Stimulated activated CD4-positive, alpha-beta T cell treated with anti-CD3 and anti-CD28 coated beads, Interleukin-15, amount 100 ng/mL, for 1 hour (primary cell): ENCODE results near the gene STK26.
"Not testable (repeated sequence)": the region's sequence is repeated elsewhere in the genome, so short reads cannot be mapped to it uniquely, and the experiment has no call there.

Experiments used
- DNase-seq, 2 donors: peaks; one replicate each; pipeline ENCODE4 v3.0.0-alpha.2; 2020; ENCODE audit warnings: low read depth in 1 of 2, low spot score in 1 of 2

Gene STK26

DNA sequence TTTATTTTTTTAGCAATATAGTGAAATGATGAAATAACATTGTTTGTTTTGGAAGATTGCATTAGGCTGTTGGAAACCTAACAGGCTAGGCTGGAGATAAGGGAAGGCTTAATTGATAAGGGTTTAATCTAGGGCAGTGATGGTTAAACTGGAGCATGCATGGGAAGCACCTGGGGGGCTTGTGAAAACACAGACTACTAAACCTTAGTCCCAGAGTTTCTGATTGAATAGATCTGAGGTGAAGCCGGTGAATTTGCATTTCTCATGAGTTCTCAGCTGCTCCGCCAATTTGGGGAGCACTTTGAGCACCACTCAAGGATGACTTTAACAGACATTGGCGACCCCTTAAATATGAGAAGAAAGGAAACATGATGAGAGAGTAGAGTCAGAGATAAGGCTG, 11.5 kb downstream of the STK26 start:
- no peak for DNase-seq

DNA sequence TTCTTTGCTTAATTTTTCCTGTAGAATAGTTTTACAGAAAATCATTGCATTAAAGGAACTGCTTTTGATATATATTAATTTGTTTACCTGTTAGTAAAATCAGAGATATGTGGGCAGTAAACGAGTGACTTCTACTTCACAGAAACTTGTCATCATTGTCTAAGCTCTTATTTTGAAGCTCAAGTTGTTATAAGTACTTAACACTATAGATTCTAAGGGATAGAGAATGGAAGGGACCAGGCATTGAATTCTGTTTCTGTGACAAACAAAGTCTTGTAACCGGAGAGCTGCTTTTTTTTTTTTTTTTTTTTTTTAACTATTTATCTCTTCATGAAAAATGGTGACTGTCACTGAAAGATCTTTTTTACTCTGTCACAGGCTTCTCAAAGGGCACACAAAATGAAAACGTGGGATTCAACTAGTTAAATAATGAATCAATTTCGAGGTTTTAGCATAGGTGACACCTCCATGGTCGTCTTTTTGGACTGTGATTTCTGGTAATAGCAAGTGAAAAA, 14.4 kb downstream of the STK26 start:
- no peak for DNase-seq

DNA sequence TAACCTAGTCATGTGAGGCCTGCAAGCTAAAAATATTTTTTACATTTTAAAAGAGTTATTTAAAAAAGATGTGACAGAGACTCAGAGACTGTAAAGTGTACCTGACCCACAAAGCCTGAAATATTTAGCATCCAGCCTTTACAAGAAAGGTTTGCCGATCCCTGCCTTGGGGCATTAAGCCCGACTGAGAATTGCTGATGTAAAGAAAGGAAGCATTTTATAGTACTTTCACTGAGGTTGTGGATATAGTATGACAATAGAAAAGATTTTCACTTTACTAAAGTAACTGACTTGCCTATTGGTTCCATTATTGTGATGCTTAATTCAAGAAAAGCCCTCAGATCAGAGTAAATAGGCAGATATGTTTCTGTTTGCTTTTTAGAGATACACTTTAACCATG, 17.0 kb downstream of the STK26 start:
- DNase-seq: no peak

DNA sequence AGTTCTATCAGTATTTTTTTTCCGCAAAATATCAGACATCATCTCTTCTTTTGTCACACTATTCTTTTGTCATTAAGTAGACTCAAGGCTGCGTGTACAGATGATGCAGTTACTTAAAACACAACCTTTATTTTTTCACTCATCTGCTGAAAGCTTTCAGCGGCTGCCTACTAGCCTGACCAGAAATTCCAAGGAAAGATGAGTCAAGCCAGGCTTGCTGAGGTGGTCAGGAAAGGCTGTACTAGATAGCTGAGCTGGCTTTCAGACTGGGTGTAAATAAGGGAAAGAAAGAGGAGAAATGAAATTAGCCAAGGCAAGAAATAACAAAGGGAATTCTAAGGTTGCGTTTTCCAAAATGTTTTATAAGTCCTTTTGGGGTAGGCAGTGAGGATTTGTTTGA, 17.9 kb downstream of the STK26 start:
- DNase-seq: no peak

- no peak for DNase-seq
Measured at GRCh38 chrX:132043977-132044376, 20.9 kb downstream of the STK26 start.

DNA sequence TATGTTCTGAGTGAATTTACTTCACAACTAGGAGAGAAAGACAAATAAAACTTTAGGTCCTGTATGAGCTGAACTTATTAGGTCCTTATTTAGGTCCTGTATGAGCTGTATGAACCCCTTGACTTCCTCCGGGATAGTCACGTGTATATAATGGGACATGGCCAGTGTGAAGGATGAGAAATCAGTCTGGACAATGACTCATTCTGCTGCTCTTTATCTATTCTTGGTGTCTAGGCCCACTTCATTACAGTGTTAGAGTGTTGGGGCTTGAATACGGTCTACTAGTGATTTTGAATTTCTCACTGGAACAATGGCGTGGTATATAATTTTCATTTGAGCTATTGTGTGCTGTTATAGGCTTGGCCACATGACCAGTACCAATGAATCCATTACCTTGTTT, 21.9 kb downstream of the STK26 start:
- no peak for DNase-seq

- no peak for DNase-seq
Measured at GRCh38 chrX:132045456-132045855, 22.4 kb downstream of the STK26 start.

DNA sequence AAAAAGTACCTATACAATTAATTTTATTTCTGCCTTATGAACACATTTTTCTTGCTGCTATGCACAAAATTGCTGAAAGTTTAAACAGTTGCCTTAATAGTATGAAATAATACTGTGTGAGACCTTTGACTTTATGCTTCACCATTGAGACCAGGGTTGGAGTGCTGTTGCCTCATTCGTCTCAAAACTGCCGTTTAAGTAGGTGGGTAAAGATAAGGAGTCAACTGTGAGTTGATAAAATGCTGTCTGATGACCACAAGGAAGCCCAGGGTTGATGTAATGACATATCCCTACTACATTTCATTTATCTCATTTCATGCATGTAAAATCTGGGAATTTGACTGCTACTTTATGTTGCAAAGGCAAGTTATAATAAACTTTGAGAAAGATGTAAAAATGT, 23.4 kb downstream of the STK26 start:
- DNase-seq: no peak

DNA sequence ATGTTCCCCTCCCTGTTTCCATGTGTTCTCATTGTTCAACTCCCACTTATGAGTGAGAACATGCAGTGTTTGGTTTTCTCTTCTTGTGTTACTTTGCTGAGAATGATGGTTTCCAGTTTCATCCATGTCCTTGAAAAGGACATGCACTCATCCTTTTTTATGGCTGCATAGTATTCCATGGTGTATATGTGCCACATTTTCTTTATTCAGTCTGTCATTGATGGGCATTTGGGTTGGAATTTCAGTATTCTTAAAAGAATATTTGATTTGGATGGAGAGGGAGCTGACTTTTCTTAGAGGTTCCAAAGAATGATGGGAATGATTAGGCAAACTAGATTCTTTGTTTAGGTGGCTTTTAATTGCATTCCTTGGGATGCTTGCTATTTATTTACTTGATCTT, 28.7 kb downstream of the STK26 start:
- not testable (repeated sequence) for DNase-seq

DNA sequence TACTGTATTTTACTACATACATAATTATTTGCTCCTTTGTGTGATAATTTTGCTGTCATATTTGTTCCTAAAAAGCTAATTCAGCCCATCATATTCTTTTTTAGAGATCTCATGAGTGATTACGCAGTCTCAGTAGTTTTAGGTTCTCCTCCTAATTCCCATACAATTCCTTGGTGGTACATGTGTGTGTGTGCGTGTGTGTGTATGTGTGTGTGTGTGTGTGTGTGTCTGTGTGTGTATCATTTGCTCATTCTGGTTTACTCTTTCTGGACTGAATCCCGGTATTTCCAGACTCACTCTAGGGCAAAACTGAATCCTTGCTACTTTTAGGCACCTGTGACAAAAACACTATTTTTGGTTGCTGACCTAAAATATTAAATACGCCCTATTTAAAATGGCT, 34.9 kb downstream of the STK26 start:
- DNase-seq: no peak

- DNase-seq: no peak
Measured at GRCh38 chrX:132058975-132059374, 35.9 kb downstream of the STK26 start.

DNA sequence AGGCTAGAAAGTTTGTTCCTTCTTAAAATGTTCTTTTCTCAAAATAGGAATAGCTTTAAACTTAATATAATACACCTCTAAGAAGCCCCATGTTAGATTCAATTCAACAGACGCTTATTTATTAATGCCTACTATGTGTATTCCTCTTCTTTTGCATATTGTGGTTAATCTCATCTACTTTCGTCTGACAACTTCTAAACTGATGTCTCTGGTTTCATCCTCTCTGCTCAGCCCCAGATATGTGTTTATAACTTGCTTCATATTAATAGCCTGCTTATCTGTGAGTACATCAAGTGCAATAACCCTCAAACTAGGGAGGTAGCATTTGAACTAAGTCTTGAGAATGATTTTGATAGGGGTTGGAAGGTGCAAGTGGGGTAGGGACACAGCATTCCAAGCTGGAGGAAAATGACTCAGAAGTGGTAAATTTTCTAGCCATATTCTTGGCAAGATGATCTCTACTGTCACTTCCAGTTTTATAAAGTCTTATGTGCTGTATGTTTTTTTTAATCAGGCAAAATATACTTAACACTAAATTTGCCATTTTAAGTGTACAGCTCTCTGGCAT, 37.0 kb downstream of the STK26 start:
- DNase-seq: no peak

GRCh38 chrX:132063334-132063733, 40.2 kb downstream of the STK26 start:
- no peak for DNase-seq

DNA sequence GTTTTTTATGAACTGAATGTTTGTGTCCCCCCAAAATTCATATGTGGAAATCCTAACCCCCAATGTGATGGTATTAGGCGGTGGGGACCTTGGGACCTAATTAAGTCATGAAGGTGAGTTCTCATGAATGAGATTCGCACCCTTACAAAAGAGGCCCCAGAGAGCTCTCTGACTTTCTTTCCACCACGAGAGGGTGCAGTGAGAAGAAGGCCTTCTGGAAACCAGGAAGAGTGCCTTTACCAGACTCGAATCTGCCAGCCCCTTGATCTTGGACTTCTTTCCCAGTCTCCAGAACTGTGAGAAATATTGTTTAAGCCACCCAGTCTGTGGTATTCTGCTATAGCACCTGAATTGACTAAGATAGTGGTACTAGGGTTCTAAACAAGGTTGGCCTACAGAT, 40.8 kb downstream of the STK26 start:
- no peak for DNase-seq

DNA sequence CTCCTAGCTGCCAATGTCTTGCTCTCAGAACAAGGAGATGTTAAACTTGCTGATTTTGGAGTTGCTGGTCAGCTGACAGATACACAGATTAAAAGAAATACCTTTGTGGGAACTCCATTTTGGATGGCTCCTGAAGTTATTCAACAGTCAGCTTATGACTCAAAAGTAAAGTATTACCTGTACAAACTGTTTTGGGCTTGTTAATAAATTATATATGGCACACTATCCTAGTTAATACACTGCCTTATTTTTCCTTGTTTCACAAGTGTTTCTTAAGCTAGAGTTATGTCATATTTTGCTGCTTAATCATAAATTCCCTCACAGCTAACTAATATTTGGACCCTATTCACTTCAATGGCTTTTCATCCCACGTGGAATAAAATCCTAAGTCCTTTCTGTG, 45.3 kb downstream of the STK26 start:
- DNase-seq: no peak

DNA sequence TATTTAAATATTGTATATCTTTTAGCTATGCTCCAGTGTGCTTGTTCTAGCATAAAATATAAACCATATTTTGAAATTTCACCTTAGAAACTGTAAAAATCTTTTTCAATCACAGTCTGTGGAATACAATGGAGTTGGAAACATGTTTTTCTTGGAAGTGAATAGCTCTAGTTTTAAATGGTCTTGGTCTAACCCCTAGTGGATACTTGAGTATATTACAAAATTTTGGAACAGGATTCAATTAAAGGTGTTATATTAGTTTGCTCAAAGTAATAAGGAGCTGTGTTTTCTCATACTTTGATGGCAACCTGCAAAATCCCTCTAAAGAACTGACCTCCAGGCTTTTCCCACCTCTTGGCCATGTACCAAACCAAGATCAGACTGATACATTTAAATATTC, 48.2 kb downstream of the STK26 start:
- DNase-seq: no peak

GRCh38 chrX:132077414-132077813, 54.3 kb downstream of the STK26 start:
- DNase-seq: no peak

- DNase-seq: no peak
Measured at GRCh38 chrX:132077912-132078311, 54.8 kb downstream of the STK26 start.

DNA sequence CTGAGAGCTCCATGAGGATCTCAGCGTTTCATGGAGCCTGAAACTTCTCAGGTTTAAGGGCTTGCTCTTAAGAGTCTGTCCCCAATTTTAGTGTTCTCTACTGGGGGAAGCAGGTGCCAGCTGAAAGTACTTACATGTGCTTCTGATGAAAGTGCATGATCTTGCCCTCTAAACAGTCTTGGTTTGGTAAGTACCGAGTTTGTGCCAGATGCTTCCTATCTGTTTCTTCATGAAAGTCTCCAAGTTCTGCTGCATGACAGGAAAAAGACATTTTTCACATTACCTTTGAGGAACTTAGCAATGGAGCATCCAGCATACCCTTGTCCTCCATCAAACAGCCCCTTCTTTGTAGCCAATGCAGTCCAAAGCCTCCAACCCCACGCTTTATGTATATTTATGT, 62.7 kb downstream of the STK26 start:
- no peak for DNase-seq

DNA sequence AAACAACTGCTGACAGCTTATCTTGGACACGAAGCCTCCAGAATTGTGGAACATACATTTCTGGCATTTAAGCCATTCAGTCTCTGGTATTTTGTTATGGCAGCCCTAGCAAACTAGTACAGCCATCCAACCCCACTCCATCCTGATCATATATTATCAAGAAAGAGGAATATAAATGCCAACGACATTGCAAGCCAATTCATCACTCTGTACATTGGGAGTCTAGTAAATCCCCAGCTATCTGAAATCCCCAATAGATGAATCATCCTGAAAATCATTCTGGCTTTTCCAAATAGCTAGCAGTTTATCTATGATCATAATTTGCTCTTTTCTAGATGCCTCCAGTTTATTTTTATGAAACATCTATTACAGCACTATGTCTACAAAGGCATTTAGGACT, 63.6 kb downstream of the STK26 start:
- no peak for DNase-seq

DNA sequence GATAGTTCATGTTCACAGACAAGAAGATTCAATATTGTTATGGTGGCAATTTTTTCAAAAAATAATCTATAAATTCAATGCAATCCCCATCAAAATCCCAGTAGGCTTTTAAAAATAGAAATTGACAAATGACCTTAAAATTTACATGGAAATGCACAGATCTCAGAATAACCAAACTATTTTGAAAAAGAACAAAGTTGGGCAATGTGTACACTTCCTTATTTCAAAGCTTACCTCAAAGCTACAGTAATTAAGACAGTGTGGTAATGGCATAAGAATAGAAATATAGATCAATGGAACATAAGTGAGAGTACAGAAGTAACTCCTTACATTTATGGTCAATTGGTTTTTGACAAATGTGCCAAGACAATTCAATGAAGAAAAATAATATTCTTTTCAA, 65.8 kb downstream of the STK26 start:
- no peak for DNase-seq

- no peak for DNase-seq
Measured at GRCh38 chrX:132090403-132091159, 67.5 kb downstream of the STK26 start.
